Measurements from ENCODE around the gene MORF4L1. TPM values are rescaled to one million over a fixed set of nuclear protein-coding genes. Genes with fewer than 3 reads are reported as not detected.
"Not testable (repeated sequence)": the region's sequence is repeated elsewhere in the genome, so short reads cannot be mapped to it uniquely, and the experiment has no call there.

The MORF4L1 gene
- total RNA-seq, 1 donor from 2014 or later = 271 TPM

DNA sequence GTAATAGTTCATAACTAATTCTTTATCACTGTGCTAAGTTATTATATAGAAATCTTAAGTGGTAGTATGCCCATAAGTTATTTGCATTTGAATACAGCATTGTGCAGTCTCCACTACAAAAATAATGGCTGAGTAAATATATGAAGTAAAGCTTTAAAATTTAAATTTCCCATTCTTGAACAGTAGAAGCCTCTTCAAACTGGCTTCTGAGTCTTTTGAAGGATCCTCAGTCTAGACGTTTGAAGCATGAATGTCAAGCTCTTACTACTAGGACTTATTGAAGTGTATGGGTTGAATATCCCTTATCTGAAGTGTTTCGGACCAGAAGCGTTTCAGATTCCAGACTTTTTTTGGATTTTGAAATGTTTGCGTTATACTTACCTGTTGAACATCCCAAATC is 16.3 kb downstream of the MORF4L1 start:
- POLR2A ChIA-PET = no interaction called here

GRCh38 chr15:78893538-78893937 is 20.8 kb downstream of the MORF4L1 start:
- H3K9me3 Mint-ChIP-seq = no peaks in the 10 kb centered on the region
- ChIA-PET POLR2A (interaction anchor here (0.8 kb wide), 1 partner anchor 9 kb away, joined by 6 read pairs; no protein-coding TSS in a partner anchor), CTCF (interaction anchor here (3.4 kb wide), 1 partner anchor 16 kb away, joined by 14 read pairs; no protein-coding TSS in a partner anchor)
- intact Hi-C loops (cut with micrococcal nuclease) = loop anchor here (2.0 kb wide), 1 partner anchor 15 kb away; no protein-coding TSS in a partner anchor
- H3K4me1 Mint-ChIP-seq = no peaks in the 10 kb centered on the region
- TF ChIP-seq, protein P1, sequence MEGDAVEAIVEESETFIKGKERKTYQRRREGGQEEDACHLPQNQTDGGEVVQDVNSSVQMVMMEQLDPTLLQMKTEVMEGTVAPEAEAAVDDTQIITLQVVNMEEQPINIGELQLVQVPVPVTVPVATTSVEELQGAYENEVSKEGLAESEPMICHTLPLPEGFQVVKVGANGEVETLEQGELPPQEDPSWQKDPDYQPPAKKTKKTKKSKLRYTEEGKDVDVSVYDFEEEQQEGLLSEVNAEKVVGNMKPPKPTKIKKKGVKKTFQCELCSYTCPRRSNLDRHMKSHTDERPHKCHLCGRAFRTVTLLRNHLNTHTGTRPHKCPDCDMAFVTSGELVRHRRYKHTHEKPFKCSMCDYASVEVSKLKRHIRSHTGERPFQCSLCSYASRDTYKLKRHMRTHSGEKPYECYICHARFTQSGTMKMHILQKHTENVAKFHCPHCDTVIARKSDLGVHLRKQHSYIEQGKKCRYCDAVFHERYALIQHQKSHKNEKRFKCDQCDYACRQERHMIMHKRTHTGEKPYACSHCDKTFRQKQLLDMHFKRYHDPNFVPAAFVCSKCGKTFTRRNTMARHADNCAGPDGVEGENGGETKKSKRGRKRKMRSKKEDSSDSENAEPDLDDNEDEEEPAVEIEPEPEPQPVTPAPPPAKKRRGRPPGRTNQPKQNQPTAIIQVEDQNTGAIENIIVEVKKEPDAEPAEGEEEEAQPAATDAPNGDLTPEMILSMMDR (IDR thresholded peaks at IDR 0.05) = no peak
- H3K27me3 Mint-ChIP-seq = no peaks in the 10 kb centered on the region
- H3K36me3 Mint-ChIP-seq (ENCODE audit: low read depth) = peaks cover 88% of the 10 kb centered on the region
- H3K27ac Mint-ChIP-seq = no peak overlapping the region
- ATAC-seq (ENCODE audit: low read depth) = no peak
- no peak overlapping the region for H3K4me3 Mint-ChIP-seq
- DNase-seq = no peak

More for the DNA sequence above, 16.3 kb downstream of the MORF4L1 start:
- Mint-ChIP-seq H3K27ac (no peak overlapping the region), H3K27me3 (no peaks in the 10 kb centered on the region), H3K36me3 (ENCODE audit: low read depth) (peaks cover 84% of the 10 kb centered on the region), H3K9me3 (no peaks in the 10 kb centered on the region), H3K4me3 (no peak overlapping the region), H3K4me1 (peaks cover 6% of the 10 kb centered on the region)
- intact Hi-C loops (cut with micrococcal nuclease) = no loop called here
- TF ChIP-seq, protein P1 (IDR thresholded peaks at IDR 0.05) = no peak
- ATAC-seq (ENCODE audit: low read depth) (no peak), DNase-seq (no peak)
- CTCF ChIA-PET = interaction anchor here (1.3 kb wide), 1 partner anchor 296 kb away, joined by 4 read pairs; no protein-coding TSS in a partner anchor

DNA sequence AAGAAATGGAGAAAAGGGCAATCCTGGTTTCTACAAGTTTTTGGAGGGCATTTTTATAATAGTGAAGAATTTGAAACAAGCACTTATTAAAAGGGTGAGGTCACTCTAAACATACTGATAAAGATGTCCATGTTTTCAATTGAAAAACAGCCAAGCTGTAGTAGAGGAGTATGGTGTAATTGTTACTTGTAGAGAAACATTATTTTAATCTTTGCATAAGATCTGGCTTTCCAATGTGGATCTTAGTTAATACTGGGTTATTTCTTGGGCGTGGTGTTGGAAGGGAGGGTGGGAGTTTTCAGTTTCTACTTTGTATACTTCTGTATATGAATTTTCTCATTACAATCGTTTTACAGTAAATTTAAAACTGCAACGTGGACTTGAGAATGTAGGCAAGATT is 22.8 kb downstream of the MORF4L1 start:
- ChIA-PET POLR2A (interaction anchor here (0.6 kb wide), 1 partner anchor 17 kb away, joined by 3 read pairs; no protein-coding TSS in a partner anchor), CTCF (interaction anchor here (1.0 kb wide), 1 partner anchor 15 kb away, joined by 3 read pairs; no protein-coding TSS in a partner anchor)
- Mint-ChIP-seq H3K4me3 (no peak overlapping the region), H3K36me3 (ENCODE audit: low read depth) (peaks cover 88% of the 10 kb centered on the region), H3K9me3 (no peaks in the 10 kb centered on the region), H3K27ac (no peak overlapping the region), H3K4me1 (no peaks in the 10 kb centered on the region), H3K27me3 (no peaks in the 10 kb centered on the region)
- intact Hi-C loops (cut with micrococcal nuclease) = no loop called here
- DNase-seq (no peak), ATAC-seq (ENCODE audit: low read depth) (no peak)
- TF ChIP-seq, protein P1 (IDR thresholded peaks at IDR 0.05) = no peak

DNA sequence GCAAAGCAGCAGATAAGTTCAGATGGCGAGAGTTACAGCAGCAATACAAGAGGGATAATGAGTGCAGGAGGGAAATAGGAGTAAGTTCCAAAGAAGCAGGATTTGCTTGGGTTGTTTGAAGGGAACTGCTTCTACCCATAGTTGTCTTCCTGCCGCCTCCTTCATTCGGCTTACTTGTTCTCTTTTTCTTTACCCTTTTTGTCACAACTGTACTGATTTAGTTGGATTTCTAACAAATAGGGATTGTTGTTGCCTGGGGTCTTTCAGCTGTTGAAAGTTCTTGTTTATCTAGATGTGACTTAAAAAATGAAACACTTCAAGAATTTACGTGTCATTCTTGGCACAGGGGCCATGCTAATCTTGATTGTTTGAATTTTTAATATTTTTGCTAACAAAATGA is 25.9 kb downstream of the MORF4L1 start:
- H3K4me3 Mint-ChIP-seq = no peak overlapping the region
- H3K27me3 Mint-ChIP-seq = no peaks in the 10 kb centered on the region
- peaks cover 85% of the 10 kb centered on the region for H3K36me3 Mint-ChIP-seq (ENCODE audit: low read depth)
- H3K9me3 Mint-ChIP-seq = no peaks in the 10 kb centered on the region
- ChIA-PET POLR2A (no interaction called here), CTCF (no interaction called here)
- no peak overlapping the region for H3K27ac Mint-ChIP-seq
- DNase-seq (no peak), ATAC-seq (ENCODE audit: low read depth) (no peak)
- H3K4me1 Mint-ChIP-seq = no peaks in the 10 kb centered on the region
- TF ChIP-seq, protein P1 (IDR thresholded peaks at IDR 0.05) = no peak
- intact Hi-C loops (cut with micrococcal nuclease) = no loop called here

DNA sequence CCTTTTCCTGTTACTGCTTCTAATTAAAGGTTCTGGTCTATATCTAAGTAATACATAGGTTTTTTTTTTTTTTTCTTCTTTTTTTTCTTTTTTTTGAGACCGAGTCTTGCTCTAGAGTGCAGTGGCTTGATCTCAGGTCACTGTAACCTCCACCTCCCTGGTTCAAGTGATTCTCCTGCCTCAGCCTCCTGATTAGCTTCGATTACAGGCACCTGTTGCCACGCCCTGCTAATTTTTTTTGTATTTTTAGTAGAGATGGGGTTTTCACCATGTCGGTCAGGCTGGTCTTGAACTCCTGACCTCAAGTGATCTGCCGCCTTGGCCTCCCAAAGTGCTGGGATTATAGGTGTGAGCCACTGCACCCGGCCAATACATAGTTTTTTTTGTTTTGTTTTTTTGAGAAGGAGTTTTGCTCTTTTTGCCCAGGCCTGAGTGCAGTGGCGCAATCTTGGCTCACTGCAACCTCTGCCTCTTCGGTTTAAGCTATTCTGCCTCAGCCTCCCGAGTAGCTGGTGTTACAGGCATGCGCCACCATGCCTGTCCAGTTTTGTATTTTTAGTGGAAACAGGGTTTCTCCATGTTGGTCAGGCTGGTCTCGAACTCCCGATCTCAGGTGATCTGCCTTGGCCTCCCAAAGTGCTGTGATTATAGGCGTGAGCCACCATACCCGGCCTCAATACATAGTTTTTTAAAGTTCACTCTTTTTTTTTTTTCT is 28.3 kb downstream of the MORF4L1 start:
- H3K36me3 Mint-ChIP-seq (ENCODE audit: low read depth) = peaks cover 87% of the 10 kb centered on the region
- H3K27me3 Mint-ChIP-seq; intact Hi-C loops (cut with micrococcal nuclease); DNase-seq; H3K27ac Mint-ChIP-seq; ATAC-seq (ENCODE audit: low read depth); CTCF ChIA-PET; H3K4me3 Mint-ChIP-seq; H3K9me3 Mint-ChIP-seq; H3K4me1 Mint-ChIP-seq; POLR2A ChIA-PET: not testable (repeated sequence)

DNA sequence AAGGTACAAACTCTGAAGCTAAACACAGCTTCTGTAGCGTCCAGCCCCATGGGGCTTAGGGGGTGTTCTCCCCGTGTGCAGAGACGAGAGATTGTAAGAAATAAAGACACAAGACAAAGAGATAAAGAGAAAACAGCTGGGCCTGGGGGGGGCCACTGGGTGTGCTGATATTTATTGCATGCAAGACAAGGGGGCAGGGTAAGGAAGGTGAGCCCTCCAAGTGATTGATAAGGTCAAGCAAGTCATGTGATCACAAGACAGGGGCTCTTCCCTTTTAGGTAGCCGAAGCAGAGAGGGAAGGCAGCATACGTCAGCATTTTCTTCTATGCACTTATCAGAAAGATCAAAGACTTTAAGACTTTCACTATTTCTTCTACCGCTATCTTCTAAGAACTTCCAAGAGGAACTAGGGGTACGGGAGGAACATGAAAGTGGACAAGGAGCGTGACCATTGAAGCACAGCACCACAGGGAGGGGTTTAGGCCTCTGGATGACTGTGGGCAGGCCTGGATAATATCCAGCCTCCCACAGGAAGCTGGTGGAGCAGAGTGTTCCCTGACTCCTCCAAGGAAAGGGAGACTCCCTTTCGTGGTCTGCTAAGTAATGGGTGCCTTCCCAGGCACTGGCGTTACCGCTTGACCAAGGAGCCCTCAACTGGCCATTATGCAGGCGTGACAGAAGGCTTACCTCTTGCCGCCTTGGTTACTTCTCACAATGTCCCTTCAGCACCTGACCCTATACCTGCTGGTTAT is 29.8 kb downstream of the MORF4L1 start:
- ATAC-seq (ENCODE audit: low read depth); H3K4me1 Mint-ChIP-seq; H3K27me3 Mint-ChIP-seq; H3K4me3 Mint-ChIP-seq; intact Hi-C loops (cut with micrococcal nuclease); DNase-seq; H3K9me3 Mint-ChIP-seq: not testable (repeated sequence)
- POLR2A ChIA-PET = interaction anchor here (0.7 kb wide), 1 partner anchor 121 kb away, joined by 5 read pairs; no protein-coding TSS in a partner anchor
- H3K27ac Mint-ChIP-seq = peak overlapping the region; percentile 59
- CTCF ChIA-PET = interaction anchor here (0.6 to 0.8 kb wide), 3 partner anchors 22 to 89 kb away, joined by 3 to 5 read pairs (median 4); no protein-coding TSS in a partner anchor
- peaks cover 87% of the 10 kb centered on the region for H3K36me3 Mint-ChIP-seq (ENCODE audit: low read depth)
